GM21447 (cell line): ENCODE data around the gene NPIPA3.
"Not testable (repeated sequence)": the region's sequence is repeated elsewhere in the genome, so short reads cannot be mapped to it uniquely, and the experiment has no call there.

ENCODE experiments used
- ATAC-seq: cut with Tn5 transposase; IDR thresholded peaks from one replicate; pipeline ENCODE4 v1.9.1; 2021; ENCODE audit not compliant: unreplicated experiment

NPIPA3 gene

DNA sequence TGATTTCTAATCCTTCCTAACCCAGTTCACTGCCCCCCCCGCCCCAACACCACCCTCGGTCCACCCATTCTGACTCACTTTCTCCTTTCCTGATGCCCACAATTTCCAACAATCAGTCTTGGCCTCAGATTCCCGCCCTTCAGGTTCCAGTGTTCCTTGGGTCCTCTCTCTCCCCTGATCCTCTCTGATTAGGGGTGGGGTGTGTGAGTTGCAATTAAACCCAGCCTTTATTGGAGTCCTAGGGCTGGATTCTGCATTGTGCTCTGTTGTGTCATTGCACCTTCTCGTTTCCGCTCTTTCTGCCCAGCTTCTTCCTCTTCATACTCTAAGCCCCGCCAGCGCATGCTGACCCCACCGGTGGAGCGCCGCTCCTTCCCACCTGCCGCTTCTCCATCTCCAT, 38.6 kb downstream of the NPIPA3 start:
- ATAC-seq, result not testable (repeated sequence)

DNA sequence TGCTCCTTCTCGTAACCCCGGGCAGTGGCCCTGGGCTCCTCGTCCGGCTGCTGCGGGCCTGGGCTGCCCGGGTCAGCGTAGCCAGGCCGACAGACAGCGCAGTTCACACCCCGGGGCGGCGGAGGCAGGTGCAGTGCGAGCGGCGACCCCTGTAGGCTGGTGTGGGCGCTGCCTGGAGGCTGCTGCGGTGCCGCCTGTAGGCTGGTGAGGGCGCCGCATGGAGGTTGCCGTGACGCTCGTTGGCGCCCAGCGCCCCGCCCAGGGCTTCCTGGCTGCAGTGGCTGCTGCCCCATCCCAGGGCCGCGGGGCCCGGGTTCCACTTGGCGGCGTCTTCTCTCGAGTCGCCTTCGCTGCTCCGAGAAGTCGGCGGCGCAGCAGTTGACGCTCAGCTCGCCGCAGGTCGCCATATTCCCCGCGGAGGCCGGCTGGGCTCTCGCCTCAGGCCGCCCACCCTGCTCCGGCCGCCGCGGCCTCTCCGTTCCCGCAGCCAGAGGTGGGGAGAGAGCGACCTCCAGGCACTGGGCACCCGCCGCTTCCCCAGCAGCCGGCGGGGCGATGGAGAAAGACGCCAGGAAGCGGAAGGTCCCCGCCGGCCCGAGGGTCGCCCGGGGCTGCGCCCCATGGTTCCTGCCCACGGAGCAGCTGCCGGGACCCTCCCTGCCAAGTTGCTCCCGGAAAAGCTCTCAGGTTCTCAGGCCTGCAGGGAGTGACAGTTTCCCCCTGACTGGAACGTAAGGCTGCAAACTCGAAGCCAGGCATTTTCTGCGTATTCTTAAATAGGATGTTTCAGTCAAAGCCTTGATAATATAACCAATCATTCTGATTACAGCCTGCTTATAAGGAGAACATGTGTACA, 39.3 kb downstream of the NPIPA3 start, which contains the start of gene NPIPA2:
Gene NPIPA2 (plus strand): TSS at position 261 of the 856 bp plus-strand sequence. CDS start 5,533 bp downstream, outside the sequence.
- ATAC-seq, result peak; percentile 98

DNA sequence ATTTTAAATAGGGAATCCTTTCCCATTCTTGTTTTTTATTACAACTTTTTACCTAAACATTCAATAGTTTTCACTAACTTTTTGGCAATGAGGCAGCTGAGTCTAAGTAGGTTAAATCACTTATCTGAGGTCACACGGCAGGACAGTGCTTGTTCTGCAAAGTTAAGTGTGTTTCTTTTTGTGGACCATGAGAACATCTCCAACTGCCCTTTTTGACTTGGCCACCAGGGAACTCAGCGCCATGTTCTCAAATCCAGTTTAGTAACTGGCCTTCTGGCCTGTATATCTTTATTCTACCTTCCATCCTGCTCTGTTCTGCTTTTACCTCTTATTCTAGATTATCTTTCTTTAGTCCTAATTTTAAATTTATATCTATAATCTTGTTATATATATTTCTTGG, 70.4 kb downstream of the NPIPA3 start:
- ATAC-seq, result not testable (repeated sequence)

DNA sequence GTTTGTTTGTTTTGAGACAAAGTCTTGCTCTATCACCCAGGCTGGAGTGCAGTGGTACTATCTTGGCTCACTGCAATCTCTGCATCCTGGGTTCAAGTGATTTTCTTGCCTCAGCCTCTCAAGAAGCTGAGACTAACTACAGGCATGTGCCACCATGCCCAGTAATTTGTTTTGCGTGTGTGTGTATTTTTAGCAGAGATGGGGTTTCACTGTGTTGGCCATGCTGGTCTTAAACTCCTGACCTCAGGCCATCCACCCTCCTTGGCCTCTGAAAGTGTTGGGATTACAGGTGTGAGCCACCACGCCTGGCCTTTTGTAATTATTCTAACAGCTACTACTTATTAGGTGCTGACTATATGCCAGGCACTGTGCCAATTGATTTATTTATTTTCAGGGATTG, 72.4 kb downstream of the NPIPA3 start:
- ATAC-seq, result not testable (repeated sequence)
